ENCODE results near the gene SCAF1. TPM values are rescaled to one million over a fixed set of nuclear protein-coding genes. Genes with fewer than 3 reads are reported as not detected.

SCAF1 gene
- total RNA-seq, 1 experiment from 2014 or later, result 129 TPM

GRCh38 chr19:49689133-49690078 is 47.4 kb downstream of the SCAF1 start, which contains the start of gene ADM5:
TSS of gene ADM5 (plus strand) at chr19:49689594. CDS start at chr19:49689838, 244 bp downstream.
- Mint-ChIP-seq H3K9me3 (ENCODE audit: low read depth, unreplicated experiment) (no peaks in the 10 kb centered on the region), H3K27me3 (ENCODE audit: unreplicated experiment) (no peaks in the 10 kb centered on the region), H3K4me3 (ENCODE audit: low read depth, unreplicated experiment) (no peak within 1 kb of the TSS), H3K36me3 (ENCODE audit: insufficient read depth, unreplicated experiment) (peaks cover 79% of the 10 kb centered on the region), H3K27ac (ENCODE audit: unreplicated experiment) (peak within 1 kb of the TSS; percentile 24), H3K4me1 (ENCODE audit: low read depth, unreplicated experiment) (no peaks in the 10 kb centered on the region)
- DNase-seq, result no peak
- intact Hi-C loops (cut with micrococcal nuclease; ENCODE audit: unreplicated experiment), result no loop called here
- CTCF ChIA-PET, result no interaction called here
- no peak for TF ChIP-seq CTCF (IDR thresholded peaks at IDR 0.05; ENCODE audit: unreplicated experiment)
- no TSS peak for BruUV-seq (replicated peaks)

GRCh38 chr19:49690079-49690655 is 48.2 kb downstream of the SCAF1 start:
- TF ChIP-seq CTCF (IDR thresholded peaks at IDR 0.05; ENCODE audit: unreplicated experiment), result no peak
- peak overlapping the region; percentile 24 for H3K27ac Mint-ChIP-seq (ENCODE audit: unreplicated experiment)
- DNase-seq, result no peak
- no peaks in the 10 kb centered on the region for H3K9me3 Mint-ChIP-seq (ENCODE audit: low read depth, unreplicated experiment)
- no TSS peak for BruUV-seq (replicated peaks)
- intact Hi-C loops (cut with micrococcal nuclease; ENCODE audit: unreplicated experiment), result no loop called here
- peaks cover 72% of the 10 kb centered on the region for H3K36me3 Mint-ChIP-seq (ENCODE audit: insufficient read depth, unreplicated experiment)
- no peaks in the 10 kb centered on the region for H3K4me1 Mint-ChIP-seq (ENCODE audit: low read depth, unreplicated experiment)
- no peaks in the 10 kb centered on the region for H3K27me3 Mint-ChIP-seq (ENCODE audit: unreplicated experiment)
- CTCF ChIA-PET, result no interaction called here
- H3K4me3 Mint-ChIP-seq (ENCODE audit: low read depth, unreplicated experiment), result no peak overlapping the region

GRCh38 chr19:49690656-49691242 is 48.7 kb downstream of the SCAF1 start, which contains the start of gene CPT1C:
TSS of gene CPT1C (plus strand) at chr19:49691116. CDS start at chr19:49692253, 1,137 bp downstream.
- no peak for TF ChIP-seq CTCF (IDR thresholded peaks at IDR 0.05; ENCODE audit: unreplicated experiment)
- BruUV-seq (replicated peaks), result no TSS peak
- Mint-ChIP-seq H3K27ac (ENCODE audit: unreplicated experiment) (peak within 1 kb of the TSS; percentile 24), H3K27me3 (ENCODE audit: unreplicated experiment) (no peaks in the 10 kb centered on the region), H3K36me3 (ENCODE audit: insufficient read depth, unreplicated experiment) (peaks cover 66% of the 10 kb centered on the region), H3K9me3 (ENCODE audit: low read depth, unreplicated experiment) (no peaks in the 10 kb centered on the region), H3K4me3 (ENCODE audit: low read depth, unreplicated experiment) (no peak within 1 kb of the TSS), H3K4me1 (ENCODE audit: low read depth, unreplicated experiment) (no peaks in the 10 kb centered on the region)
- DNase-seq, result no peak
- CTCF ChIA-PET, result no interaction called here
- intact Hi-C loops (cut with micrococcal nuclease; ENCODE audit: unreplicated experiment), result no loop called here

- DNase-seq, result no peak
- peak overlapping the region; percentile 24 for H3K27ac Mint-ChIP-seq (ENCODE audit: unreplicated experiment)
- CTCF ChIA-PET, result no interaction called here
- intact Hi-C loops (cut with micrococcal nuclease; ENCODE audit: unreplicated experiment), result no loop called here
- H3K9me3 Mint-ChIP-seq (ENCODE audit: low read depth, unreplicated experiment), result no peaks in the 10 kb centered on the region
- no peak for TF ChIP-seq CTCF (IDR thresholded peaks at IDR 0.05; ENCODE audit: unreplicated experiment)
- H3K27me3 Mint-ChIP-seq (ENCODE audit: unreplicated experiment), result no peaks in the 10 kb centered on the region
- H3K36me3 Mint-ChIP-seq (ENCODE audit: insufficient read depth, unreplicated experiment), result peaks cover 61% of the 10 kb centered on the region
- H3K4me3 Mint-ChIP-seq (ENCODE audit: low read depth, unreplicated experiment), result no peak overlapping the region
- H3K4me1 Mint-ChIP-seq (ENCODE audit: low read depth, unreplicated experiment), result no peaks in the 10 kb centered on the region
- no TSS peak for BruUV-seq (replicated peaks)
Measured at GRCh38 chr19:49691243-49692146, 49.5 kb downstream of the SCAF1 start.

Data from Calu3 (cell line).